Stimulated activated CD8-positive, alpha-beta memory T cell treated with anti-CD3 and anti-CD28 coated beads, Interleukin-7, amount 100 ng/mL, for 24 hours (primary cell): ENCODE measurements around the gene DAD1.
"Not testable (repeated sequence)": the region's sequence is repeated elsewhere in the genome, so short reads cannot be mapped to it uniquely, and the experiment has no call there.

Experiments
- DNase-seq: peaks from one replicate; pipeline ENCODE4 v3.0.0-alpha.2; 2020; ENCODE audit warnings: low read depth

DAD1 gene

GRCh38 chr14:22598896-22599244 lies 9.8 kb upstream of the DAD1 start:
- DNase-seq, result no peak

- DNase-seq, result no peak
These were observed 9.3 kb upstream of the DAD1 start, which contains the start of gene ABHD4 for GRCh38 chr14:22598099-22598895. Gene ABHD4 (plus strand): TSS chr14:22598300. CDS start chr14:22598307, 7 bp downstream.

- DNase-seq, result no peak
These were observed 8.7 kb upstream of the DAD1 start for GRCh38 chr14:22597771-22598098.

DNA sequence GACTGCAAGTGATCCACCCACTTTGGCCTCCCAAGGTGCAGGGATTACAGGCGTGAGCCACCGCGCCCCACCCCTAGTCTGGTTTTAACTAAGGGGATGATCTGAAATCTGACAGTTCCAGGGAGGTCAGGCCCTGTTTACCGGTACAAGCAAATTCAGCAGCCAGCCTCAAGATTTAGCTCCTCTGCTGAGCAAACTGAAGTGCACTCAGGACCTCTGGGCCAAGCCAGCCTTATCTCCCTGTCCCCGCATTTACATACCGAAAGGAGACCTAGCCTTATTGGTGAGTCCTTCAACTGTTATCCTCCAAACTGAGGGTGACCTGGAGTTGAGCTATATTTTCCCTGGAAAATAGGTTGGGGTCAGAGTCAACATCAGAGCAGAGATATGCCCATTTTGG lies 8.2 kb upstream of the DAD1 start:
- DNase-seq, result no peak

DNA sequence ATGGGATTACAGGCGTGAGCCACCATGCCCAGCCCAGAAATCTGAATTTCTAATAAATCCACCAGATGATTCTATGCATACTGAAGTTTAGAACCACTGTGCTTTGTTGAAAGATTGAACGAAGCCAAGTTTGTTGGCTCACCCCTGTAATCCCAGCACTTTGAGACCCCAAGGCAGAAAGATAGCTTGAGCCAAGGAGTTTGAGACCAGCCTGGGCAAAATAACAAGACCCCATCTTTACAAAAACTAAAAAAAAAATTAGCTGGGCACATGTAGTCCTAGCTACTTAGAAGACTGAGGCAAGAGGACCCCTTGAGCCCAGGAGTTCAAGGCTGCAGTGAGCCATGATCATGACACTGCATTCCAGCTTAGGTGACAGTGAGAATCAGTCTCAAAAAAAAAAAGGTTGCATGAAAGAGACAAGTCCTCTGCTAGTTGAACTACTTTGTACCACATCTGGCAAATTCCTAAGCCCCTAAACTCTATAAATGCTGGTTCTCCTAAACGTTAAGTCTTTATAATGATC lies 7.4 kb upstream of the DAD1 start:
- no peak for DNase-seq

DNA sequence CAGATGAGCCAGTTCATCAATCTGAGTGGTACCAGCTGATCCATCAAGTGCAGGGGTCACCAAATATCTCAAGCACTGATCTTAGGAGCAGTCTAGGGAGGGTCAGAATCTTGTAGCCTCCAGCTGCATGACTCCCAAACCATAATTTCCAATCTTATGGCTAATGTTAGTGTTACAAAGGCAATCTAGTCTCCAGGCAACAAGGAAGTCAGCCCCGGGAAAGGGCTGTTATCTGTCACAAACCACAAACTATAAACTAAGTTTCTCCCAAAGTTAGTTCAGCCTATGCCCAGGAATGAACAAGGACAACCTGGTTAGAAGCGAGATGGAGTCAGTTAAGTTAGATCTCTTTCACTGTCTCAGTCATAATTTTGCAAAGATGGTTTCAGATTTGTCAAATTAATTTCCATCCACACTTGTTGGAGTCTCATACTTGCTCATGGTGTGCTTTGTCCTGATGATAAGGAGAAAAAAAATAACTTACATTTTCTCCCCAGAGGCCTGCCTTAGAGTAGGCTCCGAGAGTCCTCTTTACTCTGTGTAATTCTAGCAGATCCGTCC lies 5.2 kb upstream of the DAD1 start:
- no peak for DNase-seq

DNA sequence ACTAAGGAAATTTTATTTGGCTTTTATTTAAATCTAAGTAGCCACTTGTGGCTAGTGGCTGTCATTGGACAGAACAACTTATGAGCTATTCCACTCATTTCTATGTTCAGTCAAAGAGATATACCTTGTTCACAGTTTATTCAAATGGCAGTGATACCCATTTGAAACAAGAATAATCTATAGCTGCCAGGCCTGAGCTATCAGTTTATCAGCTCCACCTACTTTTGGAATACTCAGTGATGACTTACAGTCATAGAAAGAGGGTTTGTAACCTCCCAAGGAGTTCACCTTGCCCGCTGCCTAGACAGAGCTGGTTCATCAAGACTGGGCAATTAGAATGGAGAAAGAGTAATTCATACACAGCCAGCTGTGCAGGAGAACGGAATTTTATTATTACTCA lies 4.6 kb upstream of the DAD1 start:
- DNase-seq, result no peak

- no peak for DNase-seq
These were observed 4.2 kb upstream of the DAD1 start for GRCh38 chr14:22593189-22593588.

DNA sequence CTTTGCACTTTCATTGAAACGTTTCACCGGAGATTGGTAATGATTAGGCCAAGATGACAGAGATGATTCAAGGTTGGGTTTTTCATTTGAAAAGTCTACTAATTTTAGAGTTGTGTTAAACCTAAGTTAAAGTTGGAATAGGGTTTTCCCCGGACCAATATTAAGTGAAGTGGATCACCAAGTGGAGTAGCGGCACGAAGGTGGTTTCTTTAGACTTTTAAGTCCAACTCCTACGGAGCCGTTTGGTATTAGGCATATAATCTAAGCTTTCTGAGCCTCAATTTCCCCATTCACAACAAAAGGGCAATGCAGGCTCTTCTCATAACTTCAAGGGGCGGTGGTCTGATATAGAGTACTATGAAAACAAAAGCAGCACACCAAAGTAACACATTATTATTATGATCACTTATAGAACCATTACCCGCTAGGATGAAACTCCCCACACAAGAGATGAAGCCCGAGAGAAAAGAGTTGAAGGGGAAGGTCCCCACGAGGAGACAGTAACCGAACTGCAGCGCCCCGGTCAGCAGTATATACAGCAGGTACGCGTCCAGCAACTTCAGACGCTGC lies 413 bp downstream of the DAD1 start:
- DNase-seq, result no peak

DNA sequence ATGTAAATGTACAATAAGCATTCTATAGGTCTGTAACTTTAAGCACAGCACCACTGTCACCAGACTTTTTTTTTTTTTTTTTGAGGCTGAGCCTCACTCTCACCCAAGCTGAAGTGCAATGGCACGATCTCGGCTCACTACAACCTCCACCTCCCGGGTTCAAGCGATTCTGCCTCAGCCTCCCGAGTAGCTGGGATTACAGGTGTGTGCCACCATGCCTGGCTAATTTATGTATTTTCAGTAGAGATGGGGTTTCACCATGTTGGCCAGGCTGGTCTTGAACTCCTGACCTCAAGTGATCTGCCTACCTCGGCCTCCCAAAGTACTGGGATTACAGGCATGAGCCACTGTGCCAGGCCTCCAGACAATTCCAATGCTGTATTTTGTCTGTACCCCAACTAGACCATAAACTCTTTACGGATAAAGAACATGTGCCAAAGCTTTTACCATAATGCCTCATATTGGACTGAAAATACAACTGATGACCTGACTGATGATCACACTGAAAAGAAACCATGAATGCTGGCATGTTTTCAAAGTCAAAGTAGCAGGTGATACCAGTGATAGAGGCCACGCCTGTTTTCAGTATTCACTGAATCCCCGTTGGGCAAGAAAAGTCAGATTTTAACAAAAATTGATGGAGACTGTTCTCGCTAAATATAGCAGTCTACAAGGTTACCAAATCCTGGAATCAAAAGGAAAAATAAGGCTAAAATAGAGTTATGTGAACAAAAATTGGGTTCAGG lies 1.2 kb downstream of the DAD1 start:
- not testable (repeated sequence) for DNase-seq

GRCh38 chr14:22587247-22587646 lies 1.8 kb downstream of the DAD1 start:
- DNase-seq, result no peak

- DNase-seq, result no peak
These were observed 5.0 kb downstream of the DAD1 start for GRCh38 chr14:22583994-22584393.

DNA sequence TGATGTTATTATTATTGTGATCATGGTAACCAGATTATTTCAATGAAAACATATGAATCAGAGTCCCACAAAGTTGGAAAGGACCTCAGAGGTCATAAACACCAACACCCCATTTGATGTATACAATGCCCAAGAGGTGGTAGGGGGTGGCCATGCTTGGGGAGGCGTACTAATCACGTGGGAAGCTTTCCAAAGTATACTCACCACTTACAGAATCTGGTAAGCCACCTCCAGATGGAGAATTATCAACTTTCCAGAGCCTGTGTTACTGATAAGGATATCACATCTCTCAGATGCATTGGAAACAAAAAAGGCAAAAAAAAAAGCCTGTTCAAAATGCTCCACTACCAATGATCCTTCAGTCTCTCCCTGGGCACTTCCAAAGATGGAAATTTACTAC lies 8.4 kb downstream of the DAD1 start:
- no peak for DNase-seq

- DNase-seq, result no peak
These were observed 9.1 kb downstream of the DAD1 start for GRCh38 chr14:22579881-22580280.

- no peak for DNase-seq
These were observed 9.8 kb downstream of the DAD1 start for GRCh38 chr14:22579236-22579635.

DNA sequence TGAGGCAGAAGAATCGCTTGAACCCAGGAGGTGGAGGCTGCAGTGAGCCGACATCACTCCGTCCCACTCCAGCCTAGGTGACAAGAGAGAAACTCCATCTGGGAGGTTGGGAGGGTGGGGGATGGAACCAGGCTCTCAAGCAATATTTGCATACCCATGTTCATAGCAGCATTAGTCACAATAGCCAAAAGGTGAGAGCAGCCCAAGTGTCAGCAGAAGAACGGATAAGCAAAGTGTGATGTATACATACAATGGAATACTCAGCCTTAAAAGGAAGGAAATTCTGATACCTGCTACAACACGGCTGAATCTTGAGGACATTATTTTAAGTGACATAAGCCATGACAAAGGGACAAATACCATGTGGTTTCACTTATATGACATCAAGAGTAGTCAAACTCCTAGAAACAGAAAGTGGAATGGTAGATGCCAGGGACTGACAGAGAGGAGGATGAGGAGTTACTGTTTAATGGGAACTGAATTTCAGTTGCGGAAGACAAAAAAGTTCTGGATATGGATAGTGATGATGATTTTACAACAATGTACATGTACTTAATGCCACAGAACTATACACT lies 11.6 kb downstream of the DAD1 start:
- no peak for DNase-seq

GRCh38 chr14:22573804-22574203 lies 15.2 kb downstream of the DAD1 start:
- DNase-seq, result no peak

GRCh38 chr14:22572562-22573058 lies 16.4 kb downstream of the DAD1 start:
- DNase-seq, result no peak

DNA sequence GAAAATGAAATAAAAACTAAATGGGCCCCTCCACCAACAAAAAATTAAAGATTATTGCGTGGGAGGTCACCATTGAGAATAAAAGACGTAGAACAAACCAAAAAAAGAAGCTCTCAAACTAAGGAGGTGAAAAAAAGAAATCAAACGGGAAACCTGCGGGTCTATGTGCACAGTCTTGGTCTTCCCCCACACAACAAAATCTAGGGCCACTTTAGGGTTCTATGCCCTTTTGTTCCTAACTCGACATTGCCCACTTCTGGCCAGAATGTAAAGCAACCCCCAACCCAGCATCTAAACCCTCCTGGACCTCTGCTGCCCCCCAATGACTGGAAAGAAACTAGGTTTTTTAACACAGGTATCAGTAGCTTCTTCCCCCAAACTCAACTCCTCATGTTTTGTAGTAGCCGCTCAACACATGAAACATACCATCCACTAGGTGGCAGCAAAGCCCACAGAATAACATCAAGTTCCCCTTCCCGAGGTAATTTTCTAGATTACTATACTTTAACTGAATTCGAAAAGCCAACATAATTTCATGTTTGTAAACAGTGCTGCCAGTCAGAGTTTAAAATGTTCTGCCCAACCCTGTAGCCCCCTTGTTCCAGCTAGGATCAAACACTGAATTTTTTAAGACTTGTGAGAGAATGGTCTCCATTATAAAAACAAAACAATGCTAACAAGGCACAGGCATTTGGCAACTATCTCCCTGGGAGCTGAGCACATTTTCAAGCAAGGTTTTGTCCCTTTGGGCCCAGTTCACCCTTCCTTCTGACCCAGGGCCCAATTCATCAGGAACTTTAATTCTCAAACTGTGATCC lies 18.7 kb downstream of the DAD1 start:
- no peak for DNase-seq

GRCh38 chr14:22569737-22570131 lies 19.3 kb downstream of the DAD1 start:
- DNase-seq, result no peak

DNA sequence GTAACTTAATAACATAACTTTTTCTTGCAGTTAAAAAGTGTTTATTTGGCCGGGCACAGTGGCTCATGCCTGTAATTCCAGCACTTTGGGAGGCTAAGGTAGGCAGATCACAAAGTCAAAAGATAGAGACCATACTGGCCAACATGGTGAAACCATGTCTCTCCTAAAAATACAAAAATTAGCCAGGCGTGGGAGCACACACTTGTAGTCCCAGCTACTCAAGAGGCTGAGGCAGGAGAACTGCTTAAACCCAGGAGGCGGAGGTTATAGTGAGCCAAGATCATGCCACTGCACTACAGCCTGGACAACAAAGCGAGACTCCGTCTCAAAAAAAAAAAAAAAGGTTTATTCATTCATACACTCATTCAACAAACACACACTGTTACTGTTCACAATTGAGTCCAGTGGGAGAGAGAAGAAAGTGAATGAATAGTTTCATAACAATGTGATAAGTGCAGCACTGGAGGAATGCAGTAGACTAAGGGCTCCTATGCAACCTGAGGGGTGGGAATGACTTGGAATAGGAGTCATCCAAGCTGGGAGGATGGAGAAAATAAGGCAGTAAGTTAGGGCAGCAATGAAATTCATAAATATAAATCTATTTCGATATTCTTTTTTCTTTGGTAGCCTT lies 19.8 kb downstream of the DAD1 start:
- no peak for DNase-seq
